ENCODE measurements around the gene AFTPH. TPM values are rescaled to one million over a fixed set of nuclear protein-coding genes. Genes with fewer than 3 reads are reported as not detected.

AFTPH gene
- total RNA-seq, 1 experiment from 2014 or later: 39.4 TPM

DNA sequence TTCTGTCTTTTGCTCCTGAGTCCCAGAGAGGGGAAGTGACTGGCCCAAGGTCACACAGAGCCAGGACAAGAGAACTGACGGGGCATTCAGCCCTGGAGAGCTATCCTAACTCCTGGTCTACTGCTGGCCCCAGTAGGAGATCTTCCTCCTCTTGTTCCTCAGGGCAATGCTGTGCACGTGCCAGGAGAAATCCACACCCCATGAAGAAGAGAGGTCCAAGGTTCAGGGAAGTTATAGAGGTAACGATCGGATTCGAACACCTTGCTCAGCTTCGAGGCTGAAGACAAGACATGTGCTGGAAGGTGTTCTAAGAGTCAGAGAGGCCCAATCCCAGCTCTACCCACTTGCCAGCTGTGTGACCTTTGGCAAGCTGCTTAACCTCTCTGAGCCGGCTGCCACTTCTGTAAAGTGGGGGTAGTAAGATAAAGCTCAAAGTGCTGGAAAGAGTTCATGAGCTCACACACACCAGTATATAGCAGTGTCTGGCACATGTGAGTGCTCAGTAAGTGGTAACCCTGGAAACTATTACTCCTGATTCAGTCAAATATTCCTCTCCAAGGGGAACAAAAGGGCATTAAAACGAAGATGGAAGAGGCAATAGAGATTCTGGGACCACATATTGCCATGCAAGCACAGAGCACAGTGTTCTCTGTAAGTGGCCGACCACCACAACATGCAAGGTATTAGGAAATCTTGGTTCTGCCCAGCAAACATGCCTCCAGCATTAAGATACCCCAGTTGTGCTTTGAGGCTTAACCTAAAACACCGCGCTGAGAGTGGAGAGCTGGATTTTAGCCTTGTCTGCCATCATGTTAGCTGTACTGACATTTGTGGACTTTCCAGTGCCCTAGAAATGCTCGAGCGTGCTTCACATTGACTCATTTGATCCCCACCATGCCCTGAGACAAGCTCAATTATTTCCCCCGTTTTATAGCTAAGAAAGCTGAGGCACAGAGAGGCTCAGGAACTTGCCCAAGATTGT lies 104.0 kb downstream of the AFTPH start:
- no peak for DNase-seq (ENCODE audit: extremely low read depth, low read depth)

DNA sequence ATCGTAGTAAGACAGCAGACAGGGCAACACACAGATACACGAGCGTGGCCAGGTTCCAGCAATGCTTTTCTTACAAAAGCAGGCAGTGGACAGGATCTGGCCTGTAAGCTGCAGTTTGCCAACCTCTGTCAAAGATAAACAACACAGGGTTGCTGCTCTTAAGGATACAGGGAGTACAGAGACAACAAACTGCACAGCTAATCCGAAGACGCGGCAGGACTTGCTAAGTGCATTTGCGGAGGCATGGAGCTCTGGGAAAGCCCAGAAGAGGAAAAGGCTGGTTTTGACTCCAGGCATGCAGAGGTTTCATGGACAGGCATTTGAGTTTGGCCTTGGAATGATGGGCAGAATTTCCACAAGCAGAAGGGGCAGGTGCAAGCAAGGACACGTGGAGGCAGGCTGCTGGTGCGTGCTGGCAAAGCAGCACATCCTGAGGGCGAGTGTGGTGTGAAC lies 105.2 kb downstream of the AFTPH start:
- DNase-seq (ENCODE audit: extremely low read depth, low read depth): no peak

DNA sequence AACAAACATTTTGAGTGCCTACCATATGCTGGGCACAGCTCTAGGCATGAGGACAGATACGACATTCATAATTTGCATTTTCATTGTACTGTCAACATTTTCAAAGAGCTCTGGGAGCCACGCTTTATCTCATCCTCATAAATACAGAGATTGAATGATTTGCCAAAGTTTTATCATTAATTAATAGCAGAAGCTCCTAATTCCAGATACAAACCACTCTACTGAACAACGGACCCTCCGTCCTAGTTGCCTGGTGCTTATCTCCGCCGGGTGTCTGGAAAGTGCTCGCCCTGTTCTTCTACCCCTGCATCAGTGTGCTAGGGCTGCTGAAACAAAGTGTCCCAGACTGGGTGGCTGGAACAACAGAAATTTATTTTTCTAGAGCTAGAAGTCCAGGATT lies 105.7 kb downstream of the AFTPH start:
- no peak for DNase-seq (ENCODE audit: extremely low read depth, low read depth)

DNA sequence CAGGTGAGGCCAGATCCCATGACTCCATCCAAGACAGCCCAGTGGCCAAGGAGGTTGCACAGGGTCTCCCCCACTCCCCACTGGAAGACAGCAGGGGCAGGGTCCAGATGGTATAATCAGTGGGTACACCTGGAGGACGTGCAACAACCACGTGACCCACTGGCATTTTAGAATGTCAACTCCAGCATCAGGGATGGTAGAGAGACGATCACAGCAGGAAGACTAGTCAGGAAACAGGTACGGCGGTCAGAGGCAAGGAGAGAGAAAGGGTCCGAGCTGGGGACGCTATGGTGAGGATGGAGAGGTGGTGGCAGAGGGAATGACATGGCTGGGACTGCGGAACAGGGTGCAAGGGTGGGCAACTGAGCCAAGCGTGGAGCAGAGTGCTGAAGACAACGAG lies 106.6 kb downstream of the AFTPH start:
- DNase-seq (ENCODE audit: extremely low read depth, low read depth): no peak

DNA sequence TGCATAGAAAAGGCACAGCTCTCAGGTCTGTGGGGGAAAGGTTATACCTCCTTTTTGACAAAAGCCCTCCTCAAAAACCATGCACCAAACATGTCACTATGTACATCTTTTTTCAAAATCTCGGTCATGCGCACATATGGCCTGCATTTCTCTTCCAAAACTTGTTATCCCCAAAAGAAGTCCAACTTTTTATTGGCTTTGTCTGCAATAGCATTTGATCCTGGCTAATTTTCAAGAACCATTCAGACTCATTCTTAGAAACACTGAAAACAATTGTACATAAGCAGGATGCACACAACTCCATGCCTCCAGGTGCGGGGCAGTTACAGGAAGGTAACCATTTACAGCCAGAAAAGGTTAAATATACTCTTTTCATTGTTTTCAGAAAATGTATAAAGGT lies 107.6 kb downstream of the AFTPH start:
- DNase-seq (ENCODE audit: extremely low read depth, low read depth): no peak

DNA sequence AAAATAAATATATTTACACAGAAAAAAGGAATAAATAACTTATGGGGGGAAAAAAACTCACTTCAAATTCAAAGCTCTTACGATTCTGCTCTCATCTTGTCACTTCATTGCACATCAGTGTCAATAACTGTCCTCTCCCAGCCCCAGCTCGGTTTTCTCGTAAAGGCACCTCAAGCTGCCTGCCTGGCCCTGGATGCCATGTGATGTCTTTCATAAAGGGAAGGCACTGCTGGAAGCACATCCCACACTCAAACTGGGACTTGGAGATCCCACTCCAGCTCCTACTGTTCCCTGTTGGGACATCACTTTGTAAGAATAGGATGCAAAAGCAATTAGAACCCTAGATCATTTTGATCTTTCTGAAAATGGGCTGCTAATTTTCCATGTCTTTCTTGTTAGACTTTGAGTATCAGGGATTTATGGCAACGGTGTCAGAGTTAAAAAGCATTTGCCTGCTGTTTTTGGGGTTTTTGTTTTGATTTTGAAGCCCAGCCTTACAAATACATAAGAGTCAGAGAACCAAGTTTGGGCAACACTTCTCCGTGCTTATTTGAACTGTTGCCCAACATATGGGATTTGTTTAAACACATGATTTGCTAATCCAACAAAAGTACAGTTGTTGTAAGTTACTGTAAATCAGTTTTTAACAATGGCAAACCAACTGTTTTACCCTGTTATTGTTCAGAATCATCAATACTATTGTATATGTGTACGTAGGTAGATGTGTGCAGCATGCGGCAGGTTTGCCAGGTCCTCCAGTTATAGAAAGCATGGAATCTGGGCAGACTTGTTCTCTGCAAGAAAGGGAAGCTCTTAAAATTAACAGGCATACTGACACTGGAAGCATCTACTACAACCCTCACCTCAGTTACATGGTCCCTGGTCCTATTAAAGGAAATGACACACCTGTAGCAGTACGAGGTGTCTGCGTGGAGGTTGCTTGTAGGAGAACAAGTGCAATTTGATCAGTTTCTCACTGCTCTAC lies 109.0 kb downstream of the AFTPH start:
- no peak for DNase-seq (ENCODE audit: extremely low read depth, low read depth)

DNA sequence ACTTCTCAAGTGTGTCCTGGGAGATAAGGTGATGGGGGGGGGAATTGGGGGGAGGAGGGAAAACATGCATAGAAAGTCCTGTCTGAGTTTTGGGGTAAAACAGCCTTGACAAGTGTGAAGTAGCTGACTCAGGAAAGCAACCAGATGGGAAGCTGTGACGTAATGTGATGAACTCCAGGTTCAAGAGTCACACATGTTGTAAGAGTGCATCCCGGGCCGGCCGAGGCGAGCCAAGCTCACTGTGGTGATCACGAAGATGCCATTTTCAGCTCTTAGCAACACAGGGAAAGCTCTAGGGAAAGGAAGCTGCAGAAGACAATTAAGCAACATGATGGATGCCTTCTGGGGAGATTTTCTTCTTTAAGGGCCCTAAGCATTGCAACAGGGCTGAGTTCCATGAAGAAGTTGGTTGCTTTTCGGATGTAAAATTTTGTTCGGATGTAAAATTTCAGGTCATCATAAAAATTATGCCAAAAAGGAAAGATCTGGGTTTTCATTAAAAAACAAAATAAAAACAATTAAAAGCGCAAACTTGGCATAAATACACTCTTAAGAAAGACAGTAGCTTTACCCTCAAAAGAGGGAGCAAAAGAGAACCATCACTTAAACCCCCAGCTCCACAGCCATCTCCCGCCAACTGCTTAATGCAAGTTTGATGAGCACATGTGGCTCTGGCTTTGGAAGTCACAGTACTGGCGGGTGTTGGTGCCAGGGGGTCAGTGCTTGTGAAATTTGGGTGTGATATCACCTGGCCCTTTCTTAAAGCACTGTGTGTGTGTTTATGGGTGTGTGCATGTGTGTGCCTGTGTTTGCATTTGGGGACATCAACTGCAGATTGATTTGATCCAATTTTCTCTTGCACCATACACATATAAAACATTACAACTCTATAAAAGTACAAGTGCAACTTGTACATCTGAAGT lies 110.5 kb downstream of the AFTPH start:
- DNase-seq (ENCODE audit: extremely low read depth, low read depth): no peak

DNA sequence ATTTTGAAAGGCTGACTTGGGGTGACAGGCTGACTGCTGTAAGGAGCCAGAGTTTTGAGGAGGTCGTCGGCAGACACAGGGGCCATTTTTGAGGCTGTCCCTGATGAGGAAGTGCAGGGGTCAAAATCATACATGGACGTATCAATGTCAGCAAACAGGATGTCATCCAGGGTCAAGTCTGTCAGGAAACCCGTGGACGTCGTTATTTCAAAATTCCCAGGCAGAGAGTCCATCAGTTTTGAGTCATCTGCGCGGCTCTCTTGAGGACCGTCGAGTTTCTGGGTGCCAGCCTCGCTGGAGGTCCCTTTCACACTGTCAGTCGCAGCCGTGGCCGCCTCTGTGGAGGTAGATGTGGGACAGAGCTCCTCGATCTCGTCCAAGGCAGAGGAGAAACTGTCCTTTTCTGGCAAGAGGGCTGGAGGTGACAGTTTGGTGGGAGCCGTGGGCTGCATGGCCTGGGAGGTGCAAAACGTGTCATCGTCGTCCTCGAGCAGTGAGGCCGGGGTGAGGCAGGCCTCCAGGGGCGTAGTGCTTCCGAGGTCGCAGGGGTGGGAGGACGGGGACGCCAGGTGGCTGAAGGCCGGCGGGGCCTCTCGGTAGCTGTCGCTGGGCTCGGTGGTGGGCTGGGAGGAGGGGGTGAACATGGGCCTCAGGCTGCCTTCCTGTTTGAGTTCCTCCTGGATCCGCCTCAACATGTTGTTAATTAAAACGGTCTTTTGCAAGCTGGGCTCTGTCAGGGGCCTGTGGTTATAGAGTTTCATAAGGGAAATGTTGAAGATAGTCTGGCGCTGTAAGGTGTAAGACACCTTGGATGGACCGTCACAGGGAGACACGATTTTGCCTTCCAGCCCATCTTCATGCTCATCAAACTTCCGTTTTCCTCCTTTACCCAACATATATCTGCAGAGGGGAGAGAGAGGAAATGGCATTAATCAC lies 112.1 kb downstream of the AFTPH start:
- DNase-seq (ENCODE audit: extremely low read depth, low read depth): no peak

DNA sequence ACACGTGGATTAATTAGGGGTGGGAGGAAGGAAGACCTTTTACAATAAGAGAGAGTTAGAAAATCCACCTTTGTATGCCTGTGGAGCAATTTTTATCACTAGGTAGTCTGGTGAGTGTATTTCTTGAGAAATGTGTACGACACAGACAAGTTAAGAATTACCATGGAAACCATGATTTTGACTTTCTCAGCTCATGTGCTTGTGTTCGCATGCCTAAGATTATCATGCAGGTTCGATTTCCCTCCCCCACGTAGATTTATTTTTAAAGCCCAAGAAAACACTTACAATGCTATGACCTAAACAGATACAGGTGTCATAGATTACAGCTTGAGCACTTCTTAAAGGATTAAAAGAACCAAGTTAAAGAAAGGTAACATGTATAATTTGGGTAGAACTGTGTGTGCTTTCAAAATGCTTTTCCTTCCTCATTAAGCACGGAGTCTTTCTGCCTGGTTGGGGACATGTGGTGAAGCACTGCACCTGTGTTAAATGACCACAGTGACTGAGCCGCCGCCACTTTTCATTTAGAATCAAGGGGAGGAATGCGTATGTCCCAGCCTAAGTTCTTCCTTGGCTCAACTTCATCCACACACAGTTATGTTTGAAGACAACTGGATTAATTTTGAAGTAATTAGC lies 113.0 kb downstream of the AFTPH start:
- no peak for DNase-seq (ENCODE audit: extremely low read depth, low read depth)

DNA sequence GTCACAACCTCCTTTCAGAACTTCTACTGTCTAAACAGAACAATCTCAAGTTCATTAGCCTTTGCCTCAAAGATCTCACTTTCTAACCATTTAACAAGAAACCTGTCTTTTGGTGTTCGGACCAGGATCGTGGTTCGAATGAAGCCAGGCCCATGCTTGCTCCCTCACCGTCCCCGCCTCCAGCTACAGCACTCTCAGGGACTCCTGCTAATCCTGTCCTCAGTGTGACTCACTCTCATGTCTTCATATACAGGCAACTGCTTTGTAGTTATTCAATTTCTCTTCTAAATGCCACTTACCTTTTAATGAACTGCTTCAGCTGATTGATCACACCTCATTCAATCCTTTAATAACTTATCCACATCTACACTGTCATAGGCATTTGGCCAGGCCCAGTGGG lies 113.8 kb downstream of the AFTPH start:
- no peak for DNase-seq (ENCODE audit: extremely low read depth, low read depth)

DNA sequence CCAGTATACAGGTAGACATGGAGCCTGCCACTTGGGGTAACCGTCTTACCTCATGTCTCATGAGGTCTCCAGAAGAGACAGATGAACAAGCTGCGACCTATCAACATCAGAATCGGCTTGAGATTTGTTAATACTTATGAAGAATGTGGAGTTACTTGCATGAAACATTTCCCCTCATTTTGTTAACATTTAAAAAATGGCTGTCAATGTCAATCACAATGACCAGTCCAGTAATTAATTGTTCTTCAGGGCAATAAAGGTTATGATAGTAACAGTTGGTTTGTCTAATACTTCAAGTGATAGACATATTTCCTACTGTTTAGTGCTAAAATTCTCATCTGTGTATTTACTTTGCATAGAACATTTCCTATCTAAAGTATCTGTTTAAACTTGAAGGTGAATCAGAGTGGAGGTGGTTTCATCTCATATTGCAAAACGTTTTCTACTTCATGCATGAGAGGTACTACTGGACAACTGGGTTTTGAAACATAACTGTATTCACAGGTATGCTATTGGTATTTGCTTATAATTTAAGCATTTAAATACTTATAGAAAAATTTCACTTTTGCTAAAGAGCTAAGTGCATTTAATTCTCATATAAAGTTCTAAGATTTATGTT lies 114.5 kb downstream of the AFTPH start:
- DNase-seq (ENCODE audit: extremely low read depth, low read depth): no peak

DNA sequence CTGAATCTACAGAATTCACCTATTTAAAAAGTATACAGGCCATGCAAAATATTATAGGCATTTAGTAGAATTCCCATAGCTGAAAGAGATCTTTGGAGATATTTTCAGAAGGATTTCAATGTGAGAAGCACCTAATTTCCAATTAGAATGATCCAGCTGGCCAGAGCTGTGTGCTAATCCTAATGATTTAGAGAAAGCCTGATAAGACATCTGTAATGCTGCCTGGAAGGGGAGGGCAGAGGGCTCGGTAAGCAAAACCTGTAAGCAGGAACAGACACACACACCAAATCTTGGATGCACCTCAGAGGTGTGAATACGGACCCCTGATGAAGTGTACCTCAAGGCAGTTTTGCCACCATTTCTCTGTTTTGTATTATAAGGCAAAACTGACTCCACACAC lies 115.6 kb downstream of the AFTPH start:
- DNase-seq (ENCODE audit: extremely low read depth, low read depth): no peak

DNA sequence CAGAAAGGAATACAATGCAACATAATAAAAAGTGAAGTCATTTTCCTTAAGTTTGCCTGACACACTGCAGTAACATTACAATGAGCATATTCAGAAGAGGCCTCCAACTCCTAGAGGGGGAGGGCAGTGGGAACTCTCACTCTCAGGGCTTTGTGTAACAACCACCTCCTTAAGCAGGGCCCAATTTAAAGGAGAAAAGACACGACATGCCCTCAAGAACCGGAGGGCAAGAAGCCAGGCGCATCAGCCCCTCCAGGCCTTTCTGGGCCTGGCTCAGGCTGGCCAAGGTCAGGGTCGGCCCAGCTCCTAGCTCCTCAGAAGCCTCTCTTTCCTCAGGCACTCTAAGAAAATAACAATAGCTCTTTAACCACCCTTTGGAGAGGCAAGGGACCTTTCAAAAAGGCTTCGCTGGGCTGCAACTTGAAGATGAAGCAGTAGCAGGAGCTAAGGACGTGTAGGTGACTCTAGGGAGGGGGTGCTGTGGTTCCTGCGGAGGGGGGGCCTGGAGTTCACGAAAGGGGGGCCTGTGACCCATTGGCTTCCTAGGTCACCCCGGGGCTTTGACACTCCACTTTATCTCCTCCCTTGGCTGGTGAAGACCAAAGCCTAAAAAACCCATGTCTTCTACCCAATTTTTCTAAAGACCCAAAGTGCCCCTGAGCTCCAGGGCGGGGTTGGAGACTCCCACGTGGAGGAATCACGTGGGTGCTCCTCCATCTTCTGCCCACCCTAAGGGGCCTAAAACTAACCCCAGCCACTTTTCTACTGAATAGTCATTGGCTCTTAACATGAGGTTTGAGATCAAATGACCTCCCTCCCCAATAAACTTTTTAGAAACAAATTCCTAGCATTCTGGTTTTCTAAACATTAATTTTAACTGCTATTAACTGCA lies 116.3 kb downstream of the AFTPH start:
- DNase-seq (ENCODE audit: extremely low read depth, low read depth): no peak

DNA sequence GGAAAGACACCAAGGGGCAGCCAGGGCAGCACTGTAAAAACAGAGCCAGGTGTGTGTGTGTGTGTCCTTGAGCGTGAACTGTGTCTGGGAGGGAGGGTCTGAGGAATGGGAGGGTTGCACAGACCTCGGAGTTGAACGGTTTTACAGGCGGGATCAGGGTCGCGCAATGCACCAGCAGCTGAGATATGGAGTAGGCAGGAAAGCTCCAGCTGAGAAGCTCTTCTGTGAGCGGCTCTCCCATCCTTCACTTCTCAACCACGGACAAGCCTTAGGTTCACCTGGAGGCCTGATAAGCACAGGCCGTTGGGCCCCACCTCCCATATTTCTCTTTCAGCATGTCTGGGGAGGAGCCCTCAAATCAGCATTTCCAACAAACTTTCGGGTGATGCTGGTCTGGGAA lies 117.5 kb downstream of the AFTPH start:
- no peak for DNase-seq (ENCODE audit: extremely low read depth, low read depth)
